HuH-7 (cell line): ENCODE measurements around the gene PLS1.
"Not testable (repeated sequence)": the region's sequence is repeated elsewhere in the genome, so short reads cannot be mapped to it uniquely, and the experiment has no call there.

Source experiments
- DNase-seq: peaks from one replicate; pipeline ENCODE4 v3.0.0; 2011; ENCODE audit warnings: low spot score

PLS1 gene

DNA sequence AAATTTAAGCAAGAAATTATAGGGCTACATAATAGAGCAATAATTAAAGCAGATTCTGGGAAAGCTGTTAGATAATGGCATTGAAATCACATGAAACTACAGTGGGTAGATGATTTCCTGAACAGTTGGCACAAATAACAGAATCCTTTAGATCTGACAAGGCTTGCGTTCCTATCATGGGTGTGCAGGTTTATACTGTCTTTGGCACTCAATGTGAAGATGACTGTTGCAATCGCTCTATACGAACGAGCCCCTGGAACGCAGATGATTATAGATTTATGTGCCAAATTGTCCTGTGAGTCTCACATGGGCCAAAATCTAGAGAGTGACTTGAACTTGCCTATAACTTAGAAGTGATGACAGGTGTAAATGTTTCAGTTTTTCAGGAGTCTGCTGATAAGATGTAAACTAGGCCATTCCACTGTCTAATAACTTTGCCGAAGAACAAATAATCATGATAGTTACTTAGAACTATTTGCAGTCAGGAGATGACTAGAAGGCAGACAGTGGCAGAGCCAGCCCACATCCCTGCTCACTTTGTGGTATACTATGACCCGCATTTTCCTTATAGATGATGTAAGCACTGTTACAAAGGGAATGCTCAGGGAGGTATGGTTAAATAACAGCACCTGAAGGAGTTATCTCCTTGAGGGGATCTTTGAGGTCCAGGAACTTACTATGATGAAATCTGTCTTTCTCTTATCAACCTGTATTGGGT, 97.1 kb downstream of the PLS1 start:
- no peak for DNase-seq

DNA sequence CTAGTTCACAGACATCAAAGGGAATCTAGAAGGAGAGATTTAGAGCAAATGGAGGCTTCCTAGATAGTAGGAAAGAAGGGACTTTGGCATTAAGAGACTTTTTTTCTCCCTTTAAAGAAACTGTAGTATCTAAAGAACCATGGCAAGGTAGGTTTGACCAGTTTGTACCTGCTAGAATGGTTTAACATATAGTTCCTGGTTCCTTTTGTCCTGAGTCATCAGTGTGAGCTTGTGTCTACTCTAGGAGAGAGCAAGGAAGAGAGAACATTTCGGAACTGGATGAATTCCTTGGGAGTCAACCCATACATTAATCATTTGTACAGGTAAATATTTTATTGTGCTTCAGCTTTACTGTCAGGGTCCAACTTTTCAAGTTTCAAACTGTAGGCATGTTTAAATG, 98.0 kb downstream of the PLS1 start:
- no peak for DNase-seq

DNA sequence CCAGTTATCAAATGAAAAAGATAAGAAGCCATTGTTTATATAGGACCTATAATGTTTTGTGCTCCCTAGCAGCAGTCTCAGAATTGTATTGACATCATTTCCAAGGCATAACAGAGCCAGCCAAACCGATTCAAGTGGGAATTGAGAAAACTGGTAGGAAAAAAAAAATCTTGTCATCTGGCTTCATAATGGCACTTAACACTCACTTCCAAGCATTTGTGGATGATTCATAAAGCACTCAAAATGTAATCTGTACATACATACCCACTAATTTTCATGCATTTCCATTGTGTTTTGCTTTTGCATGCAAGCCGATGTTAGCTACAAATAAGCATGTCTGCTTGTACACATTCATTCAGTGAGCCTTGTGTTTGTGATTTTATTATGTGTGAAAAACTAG, 109.0 kb downstream of the PLS1 start:
- DNase-seq, result no peak

DNA sequence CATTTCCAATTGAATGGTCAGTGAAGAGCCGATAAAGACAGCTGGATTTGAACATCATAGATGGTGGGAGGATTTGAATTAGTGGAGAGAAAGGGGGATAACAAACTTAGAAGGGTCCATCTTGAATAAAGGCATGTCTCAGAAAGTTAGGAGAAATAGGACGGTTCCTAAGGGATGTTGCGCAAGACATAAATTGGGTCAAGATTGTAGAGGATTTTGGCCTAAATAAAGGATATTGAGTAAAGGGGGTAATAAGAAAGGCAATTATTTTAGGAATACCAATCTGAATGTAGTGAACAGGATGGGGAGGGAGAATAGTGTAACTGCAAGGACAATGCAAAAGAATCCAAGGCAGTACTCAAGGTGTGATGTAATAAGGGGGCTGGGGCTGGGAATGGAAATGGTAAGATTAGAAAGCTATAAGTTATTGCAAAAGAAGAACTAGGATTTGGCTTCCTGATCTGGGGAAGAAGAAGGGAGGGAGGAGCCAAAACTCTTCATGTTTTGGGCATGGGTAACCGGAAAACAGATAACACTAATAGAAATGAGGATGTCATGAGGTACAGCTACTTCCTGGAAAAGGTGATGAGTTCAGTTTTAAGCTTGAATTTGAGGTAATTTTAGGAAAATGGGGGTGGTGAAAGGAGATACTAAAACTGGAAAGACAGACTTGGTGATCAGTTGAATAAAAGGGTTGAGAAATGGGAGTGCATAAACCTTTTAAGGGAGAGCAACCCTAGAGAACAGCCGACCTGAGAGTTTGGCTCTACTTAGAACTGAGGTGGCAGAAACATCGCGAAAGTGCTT, 110.3 kb downstream of the PLS1 start:
- no peak for DNase-seq

DNA sequence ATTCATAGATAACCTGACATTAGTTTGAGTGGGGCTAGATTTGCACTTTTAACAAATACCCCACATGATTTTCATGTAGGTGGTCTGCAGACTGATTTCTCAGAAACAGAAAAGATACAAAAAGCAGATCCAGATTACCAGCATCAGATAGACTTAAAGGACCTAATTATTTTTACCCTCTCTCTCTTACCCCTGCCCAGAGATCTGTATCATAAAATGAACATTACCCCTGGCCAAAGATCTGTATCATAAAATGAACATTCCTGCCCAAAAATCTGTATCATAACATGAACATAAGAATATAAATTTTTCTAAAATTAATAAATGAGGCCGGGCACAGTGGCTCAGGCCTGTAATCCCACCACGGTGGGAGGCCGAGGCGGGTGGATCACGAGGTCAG, 113.0 kb downstream of the PLS1 start:
- no peak for DNase-seq

GRCh38 chr3:142714882-142715281, 118.7 kb downstream of the PLS1 start:
- not testable (repeated sequence) for DNase-seq

- DNase-seq, result no peak
Observed at GRCh38 chr3:142716102-142716501, 119.9 kb downstream of the PLS1 start.

DNA sequence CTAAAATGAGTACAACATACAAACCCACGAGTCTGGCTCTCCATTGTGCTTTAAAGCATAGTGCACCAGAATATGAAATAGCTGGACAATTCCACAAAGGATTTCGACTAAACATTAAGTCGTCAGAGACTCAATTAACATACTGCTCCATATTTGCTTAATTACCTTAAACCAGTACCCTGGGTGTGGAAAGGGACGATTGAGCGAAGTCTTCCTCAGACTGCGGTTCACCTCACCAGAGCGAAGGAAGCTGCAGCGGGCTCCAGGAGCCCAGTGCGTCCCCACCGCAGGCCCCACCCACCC, 127.4 kb downstream of the PLS1 start:
- no peak for DNase-seq

GRCh38 chr3:142723968-142724681, 127.9 kb downstream of the PLS1 start, which contains the start of gene TRPC1:
TSS of gene TRPC1 (plus strand) at chr3:142724034. CDS start at chr3:142724560, 526 bp downstream.
- DNase-seq, result peak; percentile 74

DNA sequence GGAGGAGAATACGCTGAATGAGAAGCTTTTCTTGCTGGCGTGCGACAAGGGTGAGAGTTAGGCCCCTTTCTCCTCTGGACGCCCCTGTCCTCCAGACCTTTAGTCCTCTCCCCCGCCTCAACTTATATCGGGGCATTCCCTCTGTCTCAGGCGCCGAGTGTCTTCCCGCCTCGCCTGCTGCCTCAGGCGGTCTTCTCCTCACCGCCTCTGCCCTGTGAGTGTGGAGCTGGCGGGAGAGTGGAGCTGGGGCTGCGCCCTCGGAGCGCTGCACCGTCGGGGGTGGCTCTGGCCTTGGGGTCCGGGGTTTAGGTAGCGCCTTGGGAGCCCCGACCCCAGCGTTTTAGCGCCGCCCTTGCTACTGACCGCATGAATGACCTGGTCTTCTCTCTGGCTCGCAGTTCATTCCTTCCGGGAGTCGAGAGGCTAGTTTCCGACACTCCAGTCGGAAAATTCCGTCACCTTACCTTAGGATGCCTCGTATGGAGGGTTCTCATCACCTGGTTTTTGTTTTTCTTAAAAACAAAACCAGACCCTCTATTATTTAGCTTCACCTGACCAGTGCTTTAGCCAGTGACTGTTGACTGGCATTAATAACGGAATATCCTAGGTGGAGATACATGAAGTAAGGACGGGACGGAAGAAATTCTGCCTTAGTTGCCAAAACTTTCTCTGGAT, 128.6 kb downstream of the PLS1 start:
- DNase-seq, result peak; percentile 25

- DNase-seq, result no peak
Observed at GRCh38 chr3:142725357-142725739, 129.2 kb downstream of the PLS1 start.

DNA sequence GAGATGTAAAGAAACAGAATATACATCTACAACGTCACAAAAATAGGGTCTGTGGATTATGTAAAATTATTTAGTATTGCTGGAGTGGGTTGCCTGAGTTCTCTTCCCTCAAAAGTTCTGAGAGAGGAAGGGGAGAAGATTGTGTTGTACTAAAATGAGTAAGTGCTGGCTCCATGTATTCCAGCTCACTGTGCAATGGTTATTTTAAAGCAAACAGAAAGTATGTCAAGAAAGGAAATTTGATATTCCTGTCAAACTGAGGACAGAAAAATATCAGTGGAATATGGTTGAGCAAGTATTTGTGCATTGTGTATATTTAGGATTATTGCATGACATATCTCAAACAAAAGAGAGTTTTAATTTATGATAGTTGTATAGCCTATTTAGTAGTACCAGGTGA, 129.8 kb downstream of the PLS1 start:
- no peak for DNase-seq

- DNase-seq, result no peak
Observed at GRCh38 chr3:142732066-142732465, 135.9 kb downstream of the PLS1 start.

GRCh38 chr3:142734834-142735233, 138.6 kb downstream of the PLS1 start:
- DNase-seq, result no peak

DNA sequence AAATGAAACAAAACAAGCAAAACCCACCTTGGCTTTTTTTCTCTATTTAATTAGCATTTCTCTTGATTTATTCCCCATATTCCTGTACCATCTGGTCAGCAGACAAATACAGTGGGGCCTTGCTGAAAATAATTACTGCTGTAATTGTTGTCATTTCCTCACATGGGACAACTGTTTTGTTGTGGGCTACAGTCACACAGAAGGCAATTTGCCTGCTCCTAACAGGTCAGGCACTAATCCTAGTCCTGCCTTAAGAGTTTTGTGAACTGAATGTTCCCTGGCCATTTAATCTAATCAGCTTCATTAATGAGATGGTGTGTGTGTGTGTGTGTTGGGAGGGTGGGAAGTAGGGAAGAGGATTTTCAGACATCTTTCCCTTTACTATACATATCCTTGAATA, 139.3 kb downstream of the PLS1 start:
- DNase-seq, result no peak

DNA sequence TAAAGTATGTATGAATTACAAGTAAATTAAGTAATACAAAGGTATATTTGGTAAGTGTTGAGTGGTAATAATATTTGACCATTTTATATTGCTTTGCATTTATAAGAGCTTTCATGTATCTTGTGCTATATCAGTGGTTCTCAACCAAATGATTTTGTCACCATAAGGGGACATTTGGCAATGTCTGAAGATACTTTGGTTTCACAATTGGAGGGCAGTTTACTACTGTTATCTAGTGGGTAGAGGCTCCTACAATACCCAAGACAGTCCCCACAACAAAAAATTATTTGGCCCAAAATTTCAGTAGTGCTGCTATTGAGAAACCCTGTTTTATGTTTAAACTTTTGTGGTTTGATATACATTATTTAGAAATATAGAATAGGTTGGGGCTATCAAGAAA, 142.2 kb downstream of the PLS1 start:
- no peak for DNase-seq

GRCh38 chr3:142746646-142747045, 150.5 kb downstream of the PLS1 start:
- DNase-seq, result no peak

- DNase-seq, result not testable (repeated sequence)
Observed at GRCh38 chr3:142750531-142750930, 154.3 kb downstream of the PLS1 start.

DNA sequence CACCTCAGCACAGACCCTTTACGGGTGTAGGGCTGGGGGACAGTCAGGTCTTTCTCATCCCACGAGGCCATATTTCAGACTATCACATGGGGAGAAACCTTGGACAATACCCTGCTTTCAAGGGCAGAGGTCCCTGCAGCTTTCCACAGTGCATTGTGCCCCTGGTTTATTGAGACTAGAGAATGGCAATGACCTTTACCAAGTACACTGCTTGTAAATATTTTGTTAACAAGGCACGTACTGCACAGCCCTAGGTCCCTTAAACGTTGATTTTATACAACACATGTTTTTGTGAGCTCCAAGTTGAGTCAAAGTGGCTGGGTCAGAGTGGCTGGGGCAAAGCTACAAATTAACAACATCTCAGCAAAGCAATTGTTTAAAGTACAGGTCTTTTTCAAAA, 156.4 kb downstream of the PLS1 start:
- DNase-seq, result not testable (repeated sequence)

DNA sequence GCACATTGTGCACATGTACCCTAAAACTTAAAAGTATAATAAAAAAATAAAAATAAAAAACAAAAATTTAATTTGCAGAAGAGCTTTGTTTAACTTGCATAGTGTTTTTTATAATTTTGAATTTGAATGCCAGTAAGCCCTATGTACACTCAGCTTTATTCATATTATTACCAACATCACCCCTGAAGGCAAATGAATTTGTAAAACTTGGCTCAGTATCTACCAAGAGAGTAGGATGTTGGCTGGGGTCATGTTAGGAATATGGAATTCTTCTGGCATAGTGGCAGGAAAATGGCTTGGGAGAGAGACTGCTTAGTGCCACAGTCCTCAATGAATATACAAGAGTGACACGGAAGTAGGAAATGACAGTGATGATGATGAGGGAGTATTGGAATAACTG, 158.3 kb downstream of the PLS1 start:
- no peak for DNase-seq
